GM23338 (cell line): ENCODE measurements around the gene GNG7. TPM values are rescaled to one million over a fixed set of nuclear protein-coding genes. Genes with fewer than 3 reads are reported as not detected.

Experiments
- ATAC-seq: fragments of 200-7000 bp; cut with Tn5 transposase; 3 replicates; pipeline ENCODE4 v1.9.1; 2020
- DNase-seq: peaks from one replicate; pipeline ENCODE4 v3.0.0-alpha.2; 2015; ENCODE audit warnings: low spot score
- H2AFZ ChIP-seq: fragments of 200-600 bp; sonication (generic); 2 replicates; pipeline ENCODE4 v1.8.0; 2016; ENCODE audit warnings: antibody characterized with exemption, mild to moderate bottlenecking, moderate library complexity
- H3F3A ChIP-seq: fragments of 200-600 bp; sonication (generic); replicated peaks from 2 replicates; pipeline ENCODE4 v1.8.0; 2017; ENCODE audit warnings: antibody characterized with exemption, mixed run types, low read depth
- H3K27ac ChIP-seq: fragments of 200-600 bp; sonication (generic); 2 replicates; pipeline ENCODE4 v1.6.1; 2016; ENCODE audit warnings: low read depth
- H3K27me3 ChIP-seq: fragments of 200-600 bp; sonication (generic); 2 replicates; pipeline ENCODE4 v1.8.0; 2016; ENCODE audit warnings: mild to moderate bottlenecking, mixed run types, moderate library complexity; ENCODE audit not compliant: insufficient read depth
- H3K36me3 ChIP-seq: fragments of 200-600 bp; sonication (generic); 2 replicates; pipeline ENCODE4 v1.8.0; 2016; ENCODE audit warnings: mild to moderate bottlenecking; ENCODE audit not compliant: insufficient read depth
- H3K4me1 ChIP-seq: fragments of 200-600 bp; sonication (generic); 2 replicates; pipeline ENCODE4 v1.8.0; 2016; ENCODE audit warnings: mild to moderate bottlenecking, moderate library complexity; ENCODE audit not compliant: insufficient read depth
- H3K4me2 ChIP-seq: fragments of 200-600 bp; sonication (generic); 2 replicates; pipeline ENCODE4 v1.7.1; 2017; ENCODE audit warnings: mixed run types
- H3K4me3 ChIP-seq: fragments of 200-600 bp; sonication (generic); 2 replicates; pipeline ENCODE4 v1.6.1; 2016; ENCODE audit warnings: mixed run types
- H3K79me2 ChIP-seq: fragments of 200-600 bp; sonication (generic); replicated peaks from 2 replicates; pipeline ENCODE4 v1.8.0; 2017; ENCODE audit warnings: mild to moderate bottlenecking; ENCODE audit not compliant: insufficient read depth
- H3K9me2 ChIP-seq: fragments of 200-600 bp; sonication (generic); 2 replicates; pipeline ENCODE4 v1.8.0; 2017; ENCODE audit not compliant: insufficient read depth
- H4K20me1 ChIP-seq: fragments of 200-600 bp; sonication (generic); replicated peaks from 2 replicates; pipeline ENCODE4 v1.8.0; 2017; ENCODE audit warnings: mild to moderate bottlenecking; ENCODE audit not compliant: insufficient read depth
- H3K27ac Mint-ChIP-seq: 2 replicates; pipeline ENCODE4 v1.8.0; 2020; ENCODE audit warnings: inconsistent platforms, mild to moderate bottlenecking, moderate library complexity, mixed read lengths
- H3K27me3 Mint-ChIP-seq: 3 replicates; pipeline ENCODE4 v1.8.0; 2022; ENCODE audit warnings: low read depth, mild to moderate bottlenecking, moderate library complexity, mixed read lengths, inconsistent platforms; ENCODE audit not compliant: insufficient read depth, poor library complexity
- H3K36me3 Mint-ChIP-seq: 3 replicates; pipeline ENCODE4 v1.8.0; 2021; ENCODE audit warnings: low read depth, mild to moderate bottlenecking, inconsistent platforms, moderate library complexity, mixed read lengths
- H3K4me1 Mint-ChIP-seq: 3 replicates; pipeline ENCODE4 v1.8.0; 2020; ENCODE audit warnings: mild to moderate bottlenecking, inconsistent platforms, mixed read lengths
- H3K4me3 Mint-ChIP-seq: 3 replicates; pipeline ENCODE4 v1.8.0; 2021; ENCODE audit warnings: moderate library complexity, mild to moderate bottlenecking, inconsistent platforms, mixed read lengths
- H3K9me3 Mint-ChIP-seq: 3 replicates; pipeline ENCODE4 v1.8.0; 2020; ENCODE audit warnings: moderate library complexity, mild to moderate bottlenecking, inconsistent platforms, mixed read lengths
- CREB1 ChIP-seq: fragments of 250-450 bp; sonication (Bioruptor Pico); IDR thresholded peaks from 2 replicates; pipeline ENCODE4 v1.5.0; 2020; ENCODE audit warnings: low read depth, mild to moderate bottlenecking, moderate library complexity
- CTCF ChIP-seq, 2 experiments: fragments of 200-600 bp in 1 of 2; sonication (generic) in 1 of 2; conservative IDR thresholded peaks; 2 replicates each; pipeline versions ENCODE4 v1.5.1 to v1.6.1; 2016 to 2017; ENCODE audit warnings: antibody characterized with exemption in 2 of 2, low read depth in 2 of 2, mild to moderate bottlenecking in 2 of 2, moderate library complexity in 1 of 2
- ETS1 ChIP-seq: IDR thresholded peaks from 2 replicates; pipeline ENCODE4 v1.6.1; 2016; ENCODE audit warnings: antibody characterized with exemption
- EZH2 ChIP-seq: fragments of 200-600 bp; sonication (generic); IDR thresholded peaks from one replicate; pipeline ENCODE4 v1.8.0; 2017; ENCODE audit warnings: antibody characterized with exemption, mild to moderate bottlenecking, low read depth; ENCODE audit not compliant: unreplicated experiment
- EZH2phosphoT487 ChIP-seq: fragments of 200-600 bp; sonication (generic); IDR thresholded peaks from one replicate; pipeline ENCODE4 v1.8.1; 2018; ENCODE audit warnings: antibody characterized with exemption; ENCODE audit not compliant: unreplicated experiment
- JUNB ChIP-seq: IDR thresholded peaks from one replicate; pipeline ENCODE4 v1.6.1; 2016; ENCODE audit warnings: antibody characterized with exemption; ENCODE audit not compliant: unreplicated experiment
- NANOG ChIP-seq: IDR thresholded peaks from 2 replicates; pipeline ENCODE4 v1.6.1; 2016; ENCODE audit warnings: antibody characterized with exemption, borderline replicate concordance
- POLR2AphosphoS5 ChIP-seq: IDR thresholded peaks from 2 replicates; pipeline ENCODE4 v1.6.1; 2016; ENCODE audit warnings: antibody characterized with exemption, low read depth
- REST ChIP-seq: IDR thresholded peaks from one replicate; pipeline ENCODE4 v1.6.1; 2018; ENCODE audit warnings: antibody characterized with exemption; ENCODE audit not compliant: unreplicated experiment
- STAT1 ChIP-seq: IDR thresholded peaks from one replicate; pipeline ENCODE4 v1.6.1; 2016; ENCODE audit warnings: antibody characterized with exemption; ENCODE audit not compliant: unreplicated experiment
- ZNF114 ChIP-seq: fragments of 250-450 bp; sonication (Bioruptor Pico); IDR thresholded peaks from 2 replicates; pipeline ENCODE4 v1.5.0; 2020; ENCODE audit warnings: mild to moderate bottlenecking, moderate library complexity
- ZNF331 ChIP-seq: fragments of 250-450 bp; sonication (Bioruptor Pico); IDR thresholded peaks from 2 replicates; pipeline ENCODE4 v1.5.0; 2020; ENCODE audit warnings: low read depth, mild to moderate bottlenecking, moderate library complexity
- ZNF462 ChIP-seq: fragments of 250-450 bp; sonication (Bioruptor Pico); IDR thresholded peaks from 2 replicates; pipeline ENCODE4 v1.5.0; 2020; ENCODE audit warnings: mild to moderate bottlenecking, moderate library complexity
- polyA plus RNA-seq: library from polyadenylated mRNA; unstranded; fragments of >200 nt; fragmentation: Nextera tagmentation; extraction: Ambion mirVana; gene quantifications from 2 replicates; pipeline ENCODE4 v1.2.1, GENCODE V29; 2016
- total RNA-seq: library from RNA; depleted of rRNA; stranded (reverse); fragments of >200 nt; shearing (Covaris generic); gene quantifications from 2 replicates; pipeline ENCODE4 v1.2.3, GENCODE V29; 2014

The GNG7 gene
- total and polyA plus RNA-seq, 2 experiments from 2014 or later, result 5.1 to 5.4 TPM

- H3K27ac Mint-ChIP-seq, result no peak overlapping the region
These were observed 126.6 kb downstream of the GNG7 start for GRCh38 chr19:2575734-2576481.

More at GRCh38 chr19:2575734-2576481, 126.6 kb downstream of the GNG7 start:
- TF ChIP-seq ZNF331 (no peak), STAT1 (no peak), POLR2AphosphoS5 (no peak), EZH2phosphoT487 (no peak), ZNF462 (CRISPR knock-in tag) (no peak), ZNF114 (CRISPR knock-in tag) (no peak), CREB1 (CRISPR knock-in tag) (no peak), REST (no peak), NANOG (no peak), CTCF (conservative IDR thresholded peaks at IDR 0.05; ENCODE audit: low read depth in 2 of 2) (no peak), JUNB (no peak), EZH2 (no peak), ETS1 (no peak)
- ATAC-seq (no peak), DNase-seq (no peak)
- Histone ChIP-seq H3K27me3 (no peaks in the 10 kb centered on the region), H3K27ac (no peak overlapping the region), H3K9me2 (no peaks in the 10 kb centered on the region), H3K4me2 (no peak overlapping the region), H2AFZ (no peak overlapping the region), H3K36me3 (no peaks in the 10 kb centered on the region), H3K4me1 (peaks cover 23% of the 10 kb centered on the region), H3K79me2 (no peaks in the 10 kb centered on the region), H3F3A (peaks cover 16% of the 10 kb centered on the region), H3K4me3 (no peak overlapping the region), H4K20me1 (no peaks in the 10 kb centered on the region)
- H3K4me3 Mint-ChIP-seq, result no peak overlapping the region
- peaks cover 8% of the 10 kb centered on the region for H3K4me1 Mint-ChIP-seq
- H3K36me3 Mint-ChIP-seq, result no peaks in the 10 kb centered on the region
- H3K27me3 Mint-ChIP-seq, result peaks cover 17% of the 10 kb centered on the region
- peaks cover 1% of the 10 kb centered on the region; the same call in 1 of the 3 replicates for H3K9me3 Mint-ChIP-seq
